ENCODE data around the gene KCNJ12.

The KCNJ12 gene

DNA sequence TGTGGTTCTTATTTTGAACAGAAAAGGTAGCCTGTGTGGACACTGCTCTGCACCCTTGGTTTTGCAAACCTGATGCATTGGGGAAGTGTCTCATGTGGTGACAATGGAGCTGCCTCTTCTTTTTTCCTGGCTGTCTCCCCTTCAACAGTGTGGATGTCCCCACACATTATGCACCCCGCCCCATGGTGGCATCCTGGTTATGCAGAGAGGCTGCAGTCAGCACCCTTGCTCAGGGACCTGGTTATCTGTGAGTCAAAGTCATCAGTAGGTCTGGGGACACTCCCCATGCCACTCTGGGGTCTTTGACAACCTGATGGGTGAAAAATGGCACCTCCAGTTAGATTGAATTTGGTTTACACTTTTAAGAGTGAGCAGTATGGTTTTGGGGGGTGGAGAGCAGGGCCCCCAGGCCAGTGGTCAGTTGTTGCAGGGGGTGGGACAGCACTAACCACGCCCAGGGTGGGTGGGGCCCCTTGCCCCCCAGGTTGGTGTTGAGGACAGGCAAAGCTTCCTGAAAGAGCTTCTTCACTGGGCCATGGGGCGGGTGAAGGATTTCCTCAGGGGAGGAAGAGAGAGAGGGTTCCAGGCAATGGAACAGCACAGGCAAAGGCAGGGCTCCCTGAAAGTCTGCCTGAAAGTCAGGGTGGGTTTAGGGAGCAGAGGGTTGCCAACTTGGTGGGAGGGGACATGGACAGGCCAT lies 24.6 kb upstream of the KCNJ12 start:
- TF ChIP-seq, protein P1, sequence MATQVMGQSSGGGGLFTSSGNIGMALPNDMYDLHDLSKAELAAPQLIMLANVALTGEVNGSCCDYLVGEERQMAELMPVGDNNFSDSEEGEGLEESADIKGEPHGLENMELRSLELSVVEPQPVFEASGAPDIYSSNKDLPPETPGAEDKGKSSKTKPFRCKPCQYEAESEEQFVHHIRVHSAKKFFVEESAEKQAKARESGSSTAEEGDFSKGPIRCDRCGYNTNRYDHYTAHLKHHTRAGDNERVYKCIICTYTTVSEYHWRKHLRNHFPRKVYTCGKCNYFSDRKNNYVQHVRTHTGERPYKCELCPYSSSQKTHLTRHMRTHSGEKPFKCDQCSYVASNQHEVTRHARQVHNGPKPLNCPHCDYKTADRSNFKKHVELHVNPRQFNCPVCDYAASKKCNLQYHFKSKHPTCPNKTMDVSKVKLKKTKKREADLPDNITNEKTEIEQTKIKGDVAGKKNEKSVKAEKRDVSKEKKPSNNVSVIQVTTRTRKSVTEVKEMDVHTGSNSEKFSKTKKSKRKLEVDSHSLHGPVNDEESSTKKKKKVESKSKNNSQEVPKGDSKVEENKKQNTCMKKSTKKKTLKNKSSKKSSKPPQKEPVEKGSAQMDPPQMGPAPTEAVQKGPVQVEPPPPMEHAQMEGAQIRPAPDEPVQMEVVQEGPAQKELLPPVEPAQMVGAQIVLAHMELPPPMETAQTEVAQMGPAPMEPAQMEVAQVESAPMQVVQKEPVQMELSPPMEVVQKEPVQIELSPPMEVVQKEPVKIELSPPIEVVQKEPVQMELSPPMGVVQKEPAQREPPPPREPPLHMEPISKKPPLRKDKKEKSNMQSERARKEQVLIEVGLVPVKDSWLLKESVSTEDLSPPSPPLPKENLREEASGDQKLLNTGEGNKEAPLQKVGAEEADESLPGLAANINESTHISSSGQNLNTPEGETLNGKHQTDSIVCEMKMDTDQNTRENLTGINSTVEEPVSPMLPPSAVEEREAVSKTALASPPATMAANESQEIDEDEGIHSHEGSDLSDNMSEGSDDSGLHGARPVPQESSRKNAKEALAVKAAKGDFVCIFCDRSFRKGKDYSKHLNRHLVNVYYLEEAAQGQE (IDR thresholded peaks at IDR 0.05; ENCODE audit: insufficient read depth in 1 of 2, low read depth in 2 of 2, low read length in 2 of 2) = no peak
- TF ChIP-seq FOXP2 (optimal IDR thresholded peaks at IDR 0.05; ENCODE audit: borderline replicate concordance, extremely low read depth, extremely low read length, insufficient read depth) (no peak), TAF1 (IDR thresholded peaks at IDR 0.05; ENCODE audit: borderline replicate concordance, insufficient read depth, low read length) (no peak), POLR2AphosphoS5 (IDR thresholded peaks at IDR 0.05; ENCODE audit: low read depth, low read length) (no peak), SIN3A (IDR thresholded peaks at IDR 0.05; ENCODE audit: borderline replicate concordance, insufficient read depth, low read length) (no peak)

DNA sequence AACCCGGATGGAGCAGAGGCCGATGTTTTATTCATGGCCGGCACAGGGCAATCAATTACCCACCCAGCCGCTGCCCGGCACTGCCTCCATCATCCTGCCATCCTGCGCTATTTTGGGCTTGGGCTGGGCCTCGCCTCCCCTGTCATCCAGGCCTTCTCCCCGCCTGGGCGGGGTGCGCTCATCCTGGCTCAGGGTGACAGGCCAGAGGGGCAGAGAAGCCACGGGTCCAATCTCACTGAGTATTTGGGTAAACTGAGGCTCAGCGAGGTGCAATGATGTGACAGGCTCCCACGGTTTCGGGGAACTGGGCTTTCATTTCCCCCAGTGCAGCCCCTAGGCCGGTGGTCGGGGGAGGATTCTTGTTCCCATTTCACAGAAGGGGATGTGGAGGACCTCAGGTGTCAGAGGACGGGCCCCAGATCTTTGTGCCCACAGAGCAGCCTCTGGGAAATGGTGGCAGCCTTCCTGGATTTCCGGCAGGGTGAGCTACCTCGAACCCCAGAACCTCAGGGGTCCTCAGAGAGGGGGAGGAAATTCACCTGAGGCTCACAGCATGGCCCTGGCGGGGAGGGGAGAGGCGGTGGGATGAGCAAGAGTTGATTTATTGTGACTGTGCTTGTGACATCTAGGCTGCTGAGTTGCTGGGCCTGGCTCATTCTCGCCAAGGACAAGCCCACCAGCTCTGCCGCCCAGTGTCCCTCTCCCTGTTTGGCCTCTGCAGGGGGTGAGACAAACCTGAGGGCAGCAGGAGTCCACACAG lies 23.8 kb upstream of the KCNJ12 start:
- TF ChIP-seq TAF1 (IDR thresholded peaks at IDR 0.05; ENCODE audit: borderline replicate concordance, insufficient read depth, low read length) (no peak), SIN3A (IDR thresholded peaks at IDR 0.05; ENCODE audit: borderline replicate concordance, insufficient read depth, low read length) (no peak), POLR2AphosphoS5 (IDR thresholded peaks at IDR 0.05; ENCODE audit: low read depth, low read length) (no peak), FOXP2 (optimal IDR thresholded peaks at IDR 0.05; ENCODE audit: borderline replicate concordance, extremely low read depth, extremely low read length, insufficient read depth) (no peak)
- TF ChIP-seq, protein P1 (IDR thresholded peaks at IDR 0.05; ENCODE audit: insufficient read depth in 1 of 2, low read depth in 2 of 2, low read length in 2 of 2) = no peak

DNA sequence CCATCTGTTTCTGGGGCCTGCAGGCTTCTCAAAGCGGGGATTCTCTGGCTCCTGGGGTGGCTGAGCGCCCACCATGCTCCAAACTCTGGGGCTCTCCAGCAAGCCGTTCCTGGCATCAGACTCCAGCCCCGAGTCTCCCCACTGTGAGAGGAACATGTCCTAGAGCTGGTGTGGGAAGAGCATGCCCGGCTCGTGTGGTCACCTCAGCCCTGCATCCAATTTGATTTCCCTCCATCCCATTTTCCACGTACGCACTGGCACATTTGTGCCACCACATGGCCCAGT lies 23.2 kb upstream of the KCNJ12 start:
- no peak for TF ChIP-seq FOXP2 (optimal IDR thresholded peaks at IDR 0.05; ENCODE audit: borderline replicate concordance, extremely low read depth, extremely low read length, insufficient read depth)
- TF ChIP-seq, protein P1 (IDR thresholded peaks at IDR 0.05; ENCODE audit: insufficient read depth in 1 of 2, low read depth in 2 of 2, low read length in 2 of 2) = no peak
- TF ChIP-seq SIN3A (IDR thresholded peaks at IDR 0.05; ENCODE audit: borderline replicate concordance, insufficient read depth, low read length) = no peak
- no peak for TF ChIP-seq POLR2AphosphoS5 (IDR thresholded peaks at IDR 0.05; ENCODE audit: low read depth, low read length)
- TF ChIP-seq TAF1 (IDR thresholded peaks at IDR 0.05; ENCODE audit: borderline replicate concordance, insufficient read depth, low read length) = no peak

DNA sequence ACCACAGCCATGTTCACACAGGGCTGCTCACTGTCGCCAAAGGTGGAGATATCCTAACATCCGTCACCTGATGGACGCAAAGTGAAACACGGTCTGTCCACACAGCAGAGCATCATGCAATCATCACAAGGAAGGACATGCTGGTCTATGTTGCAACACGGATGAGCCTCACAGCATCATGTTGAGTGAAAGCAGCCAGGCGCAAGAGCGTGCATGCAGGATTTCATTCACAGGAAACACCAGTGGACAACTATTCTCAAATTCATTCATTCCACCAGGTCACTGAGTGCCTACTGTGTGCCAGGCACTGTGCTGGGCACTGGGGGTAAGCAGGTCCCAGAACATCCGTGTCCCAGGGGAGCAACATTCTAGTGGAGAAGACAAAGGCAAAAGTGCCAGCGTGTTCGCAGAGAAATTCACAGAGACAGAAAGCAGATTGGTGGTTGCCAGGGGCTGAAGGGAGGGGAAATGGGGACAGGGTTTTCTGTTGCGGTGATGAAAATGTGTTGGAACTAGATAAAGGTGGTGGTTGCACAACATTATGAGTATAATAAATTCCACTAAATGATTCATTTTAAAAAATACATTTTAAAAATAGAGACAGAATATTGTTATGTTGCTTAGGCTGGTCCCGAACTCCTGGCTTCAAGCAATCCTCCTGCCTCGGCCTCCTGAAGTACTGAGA lies 22.7 kb upstream of the KCNJ12 start:
- TF ChIP-seq POLR2AphosphoS5 (IDR thresholded peaks at IDR 0.05; ENCODE audit: low read depth, low read length) (no peak), TAF1 (IDR thresholded peaks at IDR 0.05; ENCODE audit: borderline replicate concordance, insufficient read depth, low read length) (no peak), FOXP2 (optimal IDR thresholded peaks at IDR 0.05; ENCODE audit: borderline replicate concordance, extremely low read depth, extremely low read length, insufficient read depth) (no peak), SIN3A (IDR thresholded peaks at IDR 0.05; ENCODE audit: borderline replicate concordance, insufficient read depth, low read length) (no peak)
- TF ChIP-seq, protein P1 (IDR thresholded peaks at IDR 0.05; ENCODE audit: insufficient read depth in 1 of 2, low read depth in 2 of 2, low read length in 2 of 2) = no peak

Data from PFSK-1 (cell line).